CD4-positive, alpha-beta T cell treated with Interleukin-21 for 1 hour (primary cell): ENCODE measurements around the gene ADAMTS2.

Experiments used
- DNase-seq: peaks from one replicate; pipeline ENCODE4 v3.0.0-alpha.2; 2020

ADAMTS2 gene

DNA sequence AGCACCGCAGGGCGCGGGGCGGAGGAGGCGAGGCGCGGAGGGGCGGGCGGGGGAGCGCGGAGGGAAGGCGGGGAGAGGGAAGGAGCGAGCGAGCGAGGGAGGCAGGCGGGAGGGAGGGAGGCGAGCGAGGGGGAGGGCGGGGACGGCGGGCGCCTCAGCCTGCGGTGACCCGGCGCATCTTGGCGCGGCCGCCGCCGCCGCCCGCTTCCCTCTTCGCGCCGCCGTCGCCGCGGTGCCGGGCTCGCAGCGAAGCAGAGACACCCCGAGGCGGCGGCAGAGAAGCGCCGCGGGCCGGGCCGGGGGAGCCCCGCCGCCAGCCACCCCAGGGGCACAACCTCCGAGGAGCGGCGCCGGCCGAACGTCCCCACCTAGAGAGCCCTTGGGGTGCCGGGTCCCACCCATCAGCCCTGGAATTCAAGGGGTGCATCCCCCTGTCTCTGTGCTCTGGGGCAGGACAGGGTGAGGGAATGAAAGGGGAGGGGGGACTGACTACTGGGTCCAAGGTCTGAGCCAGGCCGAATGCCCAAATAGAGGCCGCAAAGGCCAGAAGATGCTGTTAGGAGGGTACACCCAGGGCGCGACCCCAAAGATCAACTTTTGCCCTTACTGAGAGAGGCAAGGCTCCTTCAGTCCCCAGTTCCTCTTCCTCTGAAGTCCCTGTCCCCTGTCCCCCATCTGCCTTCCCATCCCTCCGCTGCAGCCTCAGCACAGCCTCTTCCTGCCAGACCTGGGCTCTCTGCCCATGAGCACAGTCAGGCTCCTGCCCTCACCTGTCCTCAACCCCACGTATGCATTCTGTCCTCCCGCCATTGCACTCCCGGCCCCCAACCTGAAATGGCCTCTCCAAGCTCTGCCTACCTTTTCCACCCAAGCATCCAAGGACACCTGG is at the start of gene ADAMTS2:
TSS of gene ADAMTS2 (minus strand) at position 29 of the 889 bp plus-strand sequence. CDS start 133 bp downstream, outside the sequence.
- no peak for DNase-seq

GRCh38 chr5:179393078-179393477 is 47.8 kb upstream of the ADAMTS2 start:
- no peak for DNase-seq

DNA sequence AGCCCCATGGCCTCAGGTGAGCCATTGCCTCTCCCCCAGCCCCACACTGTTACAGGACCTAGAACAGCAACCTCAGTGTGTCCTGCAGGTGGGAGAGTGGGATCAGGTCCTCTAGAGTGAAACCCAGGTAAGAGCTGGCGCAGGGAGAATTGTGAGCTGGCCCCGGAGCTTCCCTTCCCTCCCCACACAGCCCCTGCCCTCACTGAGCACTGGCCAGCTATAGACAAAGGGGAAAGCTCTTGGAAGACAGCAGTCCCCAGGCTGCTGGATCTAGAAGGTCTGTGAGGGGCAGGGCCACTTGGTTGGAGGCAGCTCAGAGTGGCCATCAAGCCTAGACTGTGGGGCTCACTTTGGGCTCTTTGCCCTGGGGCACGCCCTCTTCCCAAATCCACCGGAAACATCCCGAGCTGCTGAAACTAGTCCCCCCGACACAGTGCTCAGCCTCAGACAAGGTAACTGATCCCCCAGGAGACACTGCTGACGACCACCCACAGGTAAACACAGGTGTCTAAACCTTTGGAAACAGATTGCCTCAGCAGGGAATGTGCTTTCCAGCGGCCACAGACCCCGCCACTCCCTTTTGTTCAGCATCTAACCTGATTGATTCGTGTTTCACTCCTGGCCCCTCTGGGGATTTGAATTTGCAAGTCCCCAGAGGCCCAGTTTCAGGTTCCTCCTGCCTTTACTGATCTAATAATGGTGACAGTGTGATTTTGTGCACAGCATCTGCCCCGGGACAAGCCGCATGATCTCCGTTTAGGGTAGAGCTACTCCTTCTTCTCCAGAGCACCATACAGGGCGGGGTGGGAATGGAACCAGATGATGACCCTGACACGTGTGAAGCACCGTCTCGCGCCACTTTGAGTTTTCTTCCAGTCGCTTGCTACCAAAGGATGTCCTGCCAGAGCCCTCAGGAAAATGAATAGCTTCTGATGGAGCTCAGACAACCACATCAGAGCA is 42.2 kb upstream of the ADAMTS2 start:
- DNase-seq, result no peak

GRCh38 chr5:179385914-179386313 is 40.7 kb upstream of the ADAMTS2 start:
- DNase-seq, result no peak

DNA sequence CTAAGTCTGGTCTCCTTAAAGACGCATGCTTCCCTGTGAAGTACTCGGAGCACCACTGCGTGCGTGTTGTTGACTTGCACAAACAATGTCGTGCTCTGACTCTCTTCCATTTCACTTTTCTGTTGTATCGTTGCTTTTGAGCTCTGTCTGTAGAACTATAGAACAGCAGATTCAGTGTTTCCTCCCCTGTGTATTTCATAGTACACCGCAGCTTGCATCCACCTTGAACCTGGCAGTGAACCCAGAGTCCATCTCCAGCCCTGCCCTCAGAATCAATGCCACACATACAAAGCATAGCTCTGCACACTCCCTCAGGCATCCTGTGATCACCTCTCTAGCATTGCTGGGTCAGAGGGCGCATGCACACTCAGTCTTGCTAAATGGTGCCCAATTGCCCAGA is 37.2 kb upstream of the ADAMTS2 start:
- no peak for DNase-seq

- DNase-seq, result no peak
Observed at GRCh38 chr5:179381691-179382090, 36.4 kb upstream of the ADAMTS2 start.

- no peak for DNase-seq
Observed at GRCh38 chr5:179380211-179381035, 35.2 kb upstream of the ADAMTS2 start.

DNA sequence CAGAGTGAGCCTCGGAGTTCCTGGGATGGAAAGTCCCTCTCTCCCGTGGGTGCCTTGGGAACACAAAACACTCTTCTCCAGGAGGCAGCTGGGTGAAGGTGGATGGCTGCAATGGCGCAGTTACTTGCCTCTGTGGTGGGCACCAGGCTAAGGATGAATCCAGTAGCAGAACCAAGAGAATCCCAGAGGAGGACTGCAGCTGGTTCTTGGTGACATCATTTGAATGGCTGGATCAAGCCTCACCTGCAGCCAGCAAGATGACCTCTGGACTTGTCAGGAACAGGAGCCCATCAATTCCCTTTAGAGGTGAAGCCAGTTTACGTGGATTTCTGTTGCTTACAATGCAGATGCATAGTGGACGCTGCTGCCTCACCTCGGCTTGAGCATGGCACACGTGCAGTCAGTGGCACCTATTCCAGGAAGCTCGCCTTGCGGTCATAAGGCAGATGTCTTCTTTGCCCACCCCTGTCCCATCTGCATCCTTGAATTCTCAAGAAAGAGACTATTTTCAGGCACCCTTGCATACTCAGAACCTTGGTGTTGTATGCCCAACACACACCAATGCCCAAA is 34.1 kb upstream of the ADAMTS2 start:
- DNase-seq, result no peak

DNA sequence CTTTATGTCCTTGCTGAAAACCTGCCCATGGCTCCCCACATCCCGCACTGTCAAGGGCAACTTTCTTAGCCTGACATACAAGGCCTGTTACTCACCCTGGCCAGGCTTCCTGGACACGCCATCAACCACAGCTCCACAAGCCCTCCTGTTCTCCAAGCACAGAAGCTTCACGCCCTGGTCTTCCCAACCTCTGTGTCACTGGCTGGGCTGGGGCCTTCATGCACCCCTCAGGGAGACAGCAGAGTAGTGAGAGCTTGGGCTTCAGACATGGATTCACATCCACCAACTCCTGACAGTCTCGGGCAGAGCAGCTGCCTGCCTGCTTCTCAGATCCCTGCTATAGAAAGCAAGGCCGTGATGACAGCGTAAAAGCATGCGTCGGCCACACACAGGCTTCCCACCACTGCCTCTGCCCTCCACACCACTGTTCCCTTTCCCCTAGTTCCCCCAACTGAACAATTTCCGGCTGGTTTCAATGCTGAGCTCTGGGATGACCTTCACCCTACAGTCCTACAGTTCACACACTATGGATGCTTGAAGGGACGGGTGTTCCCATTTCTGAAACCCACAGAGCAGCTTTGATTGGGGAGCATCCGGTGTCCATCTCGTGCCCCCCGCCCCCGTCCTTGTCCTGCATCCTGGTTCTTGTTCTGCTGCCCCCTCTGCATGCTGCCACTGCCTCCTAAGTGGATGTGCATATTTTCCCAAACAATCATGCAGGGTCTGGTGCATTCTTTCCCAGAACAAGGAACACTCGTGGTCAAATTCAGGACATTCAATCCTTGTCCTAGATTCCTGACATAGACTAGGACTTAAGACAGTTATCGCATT is 33.4 kb upstream of the ADAMTS2 start:
- DNase-seq, result no peak

DNA sequence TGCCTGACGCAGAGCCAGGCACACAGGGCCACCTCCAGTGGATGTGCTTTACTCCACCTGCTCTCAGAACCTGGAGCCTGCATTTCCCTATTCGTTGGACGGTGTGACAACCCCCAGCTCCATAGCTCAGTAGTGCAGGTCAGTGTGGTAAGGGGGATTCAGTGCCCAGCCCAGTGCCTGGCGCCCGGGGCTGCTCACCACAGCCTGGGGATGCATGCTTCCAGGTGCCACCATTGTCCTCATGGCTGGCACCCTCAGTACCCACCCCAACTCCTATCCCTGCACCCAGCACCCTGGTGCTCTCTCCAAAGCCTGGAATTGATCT is 32.8 kb upstream of the ADAMTS2 start:
- no peak for DNase-seq

DNA sequence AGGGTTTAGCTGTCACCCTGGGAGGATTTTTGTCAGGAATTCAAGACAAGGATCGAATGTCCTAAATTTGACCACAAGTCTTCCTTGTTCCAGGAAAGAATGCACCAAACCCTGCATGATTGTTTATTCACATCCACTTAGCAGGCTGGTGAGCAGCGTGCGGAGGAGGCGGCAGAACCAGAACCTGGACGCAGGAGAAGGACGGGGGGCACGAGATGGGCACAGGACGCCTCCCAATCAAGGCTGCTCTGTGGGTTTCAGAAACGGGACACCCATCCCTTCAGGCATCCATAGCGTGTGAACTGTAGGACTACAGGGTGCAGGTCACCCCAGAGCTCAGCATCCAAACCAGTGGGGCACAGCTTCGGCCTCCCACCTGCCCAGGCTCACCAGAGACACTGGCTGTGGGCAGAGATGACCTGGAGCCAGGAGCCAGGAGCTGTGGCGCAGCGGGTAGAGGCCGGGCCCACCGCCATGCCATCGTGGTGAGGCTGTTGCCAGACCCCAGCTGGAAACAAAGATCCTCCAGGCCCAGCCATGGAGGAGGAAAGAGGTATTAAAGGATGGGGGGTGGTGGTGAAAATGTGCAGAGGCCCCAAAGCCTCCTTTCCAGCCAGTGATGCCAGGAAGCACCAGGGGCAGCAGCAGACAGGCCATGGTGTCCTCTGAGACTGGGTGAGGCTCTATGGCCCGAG is 32.3 kb upstream of the ADAMTS2 start:
- no peak for DNase-seq

DNA sequence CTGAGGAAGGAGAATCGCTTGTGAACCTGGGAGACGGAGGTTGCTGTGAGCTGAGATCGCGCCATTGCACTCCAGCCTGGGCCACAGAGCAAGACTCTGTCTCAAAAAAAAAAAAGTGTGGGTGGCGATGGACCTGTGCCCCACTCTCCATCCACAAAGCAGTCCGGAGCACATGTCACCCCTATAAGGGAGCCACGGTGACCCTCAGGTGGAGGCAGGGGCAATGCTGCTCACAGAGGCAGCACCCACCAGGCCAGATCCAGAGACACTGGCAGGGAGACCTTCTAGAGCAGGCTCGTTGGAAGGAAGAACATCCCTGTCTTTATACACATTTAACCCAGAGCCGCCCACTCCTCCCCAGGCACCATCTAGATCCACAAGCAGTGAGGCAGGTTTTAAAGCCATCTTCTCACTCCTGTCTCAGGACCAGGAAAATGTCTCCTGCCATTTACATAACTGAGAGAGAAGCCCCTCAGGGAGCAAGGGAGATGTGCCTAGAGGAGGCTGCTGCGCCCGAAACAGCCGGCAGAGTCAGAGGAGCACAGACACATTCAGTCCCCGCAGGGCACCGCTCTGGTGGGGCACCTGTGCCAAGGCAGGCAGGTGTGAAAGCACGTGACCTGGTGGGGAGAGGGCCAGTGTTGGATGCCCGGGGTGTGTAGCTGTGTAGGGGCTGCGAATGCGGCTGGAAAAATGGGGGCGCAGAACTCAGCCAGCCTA is 31.6 kb upstream of the ADAMTS2 start:
- DNase-seq, result no peak

DNA sequence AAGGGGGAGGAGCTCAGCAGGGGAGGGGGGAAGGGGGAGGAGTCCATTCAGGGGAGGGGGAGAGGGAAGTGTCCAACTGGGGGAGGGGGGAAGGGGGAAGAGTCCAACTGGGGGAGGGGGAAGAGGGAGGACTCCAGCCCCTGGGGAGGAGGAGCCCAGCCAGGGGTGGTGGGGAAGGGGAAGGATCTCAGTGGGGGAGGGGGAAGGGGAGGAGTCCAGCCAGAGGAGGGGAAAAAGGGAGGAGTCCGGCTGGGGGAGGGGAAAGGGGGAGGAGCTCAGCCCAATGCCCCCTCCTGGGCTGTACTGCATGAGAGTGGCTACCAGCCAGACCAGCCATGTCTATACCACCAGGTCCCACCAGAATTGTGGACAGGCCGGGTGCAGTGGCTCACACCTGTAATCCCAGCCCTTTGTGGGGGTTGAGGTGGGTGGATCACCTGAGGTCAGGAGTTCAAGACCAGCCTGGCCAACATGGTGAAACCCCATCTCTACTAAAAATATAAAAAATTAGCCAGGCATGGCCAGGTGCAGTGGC is 30.6 kb upstream of the ADAMTS2 start:
- no peak for DNase-seq

DNA sequence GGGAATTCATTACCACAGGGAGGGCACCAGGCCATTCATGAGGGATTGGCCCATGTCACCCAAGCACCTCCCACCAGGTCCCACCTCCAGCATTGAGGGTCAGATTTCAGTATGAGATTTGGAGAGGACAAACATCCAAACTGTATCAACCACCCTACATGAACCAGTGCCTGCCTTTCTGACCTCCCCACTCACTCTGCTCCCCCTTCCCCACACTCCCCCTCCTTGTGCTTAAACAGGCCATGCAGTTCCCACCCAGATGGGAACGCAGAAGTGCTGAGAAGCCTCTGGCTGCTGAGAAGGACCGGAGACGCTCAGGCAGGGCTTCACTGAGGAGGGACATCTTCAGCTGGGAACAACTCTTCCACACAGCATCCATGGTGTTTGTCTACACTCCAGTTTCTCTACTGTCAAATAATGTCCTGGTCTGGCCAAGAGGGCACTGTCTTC is 30.0 kb upstream of the ADAMTS2 start:
- no peak for DNase-seq

DNA sequence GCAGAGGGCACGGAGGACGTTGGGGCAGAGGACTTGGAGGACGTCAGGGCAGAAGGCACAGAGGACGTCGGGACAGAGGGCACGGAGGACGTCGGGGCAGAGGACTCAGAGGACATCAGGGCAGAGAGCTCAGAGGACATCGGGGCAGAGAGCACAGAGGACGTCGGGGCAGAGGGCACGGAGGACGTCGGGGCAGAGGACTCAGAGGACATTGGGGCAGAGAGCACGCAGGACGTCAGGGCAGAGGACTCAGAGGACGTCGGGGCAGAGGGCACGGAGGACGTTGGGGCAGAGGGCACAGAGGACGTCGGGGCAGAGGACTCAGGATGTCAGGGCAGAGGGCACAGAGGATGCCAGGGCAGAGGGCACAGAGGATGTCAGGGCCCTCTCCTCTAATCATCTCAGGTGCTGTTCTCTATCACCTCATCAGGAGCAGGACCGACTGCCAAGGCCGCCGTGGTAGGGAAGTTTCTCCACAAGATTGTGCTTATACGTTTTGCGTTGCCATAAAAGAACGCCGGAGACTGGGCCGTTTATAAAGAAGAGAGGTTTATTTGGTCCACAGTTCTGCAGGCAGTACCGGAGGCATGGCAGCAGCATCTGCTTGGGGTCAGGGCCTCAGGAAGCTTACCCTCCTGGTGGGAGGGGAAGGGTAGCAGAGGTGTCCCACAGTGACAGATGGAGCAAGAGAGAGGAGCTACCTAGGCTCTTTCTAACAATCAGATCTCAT is 29.4 kb upstream of the ADAMTS2 start:
- DNase-seq, result no peak

- DNase-seq, result no peak
Observed at GRCh38 chr5:179373961-179374505, 28.8 kb upstream of the ADAMTS2 start.

DNA sequence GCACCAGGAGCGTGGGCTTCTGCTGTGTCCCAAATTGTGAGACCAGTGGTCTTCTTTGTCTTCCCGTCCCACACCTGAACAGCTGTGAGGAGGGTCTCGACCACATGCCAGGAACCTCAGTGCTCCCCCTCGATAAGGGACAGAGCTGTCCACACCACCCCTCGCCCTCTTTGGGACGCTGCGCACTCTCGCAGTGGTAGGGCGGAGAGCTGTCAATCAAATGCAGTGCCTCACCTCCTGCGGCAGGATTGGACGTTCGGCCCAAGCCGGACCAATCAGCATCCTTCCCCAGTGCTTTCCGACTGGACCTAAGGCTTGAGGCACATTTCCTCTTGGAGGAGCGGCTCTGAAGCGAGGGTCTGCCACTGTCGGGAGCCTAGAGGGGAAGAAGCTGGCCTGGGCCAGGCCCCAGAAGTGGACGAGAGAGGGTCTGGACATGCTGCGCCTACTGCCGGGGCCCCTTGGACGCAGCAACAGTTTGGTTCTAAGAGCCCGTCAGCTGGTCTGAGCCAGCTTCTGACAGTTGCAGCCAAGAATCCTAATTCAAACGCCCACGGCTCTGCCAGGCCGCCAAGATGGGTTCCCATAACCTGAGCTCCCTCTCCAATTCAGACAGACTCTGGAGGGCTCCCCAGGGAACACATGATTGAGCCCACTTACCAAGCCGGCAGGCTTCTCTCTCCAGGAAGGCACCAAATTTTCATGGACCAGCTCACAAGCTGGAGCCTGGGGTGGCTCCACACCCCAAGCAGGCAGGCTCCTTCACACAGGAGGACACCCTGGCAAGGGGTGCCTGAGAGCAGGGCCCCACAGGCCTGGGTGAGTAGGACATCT is 28.1 kb upstream of the ADAMTS2 start:
- no peak for DNase-seq
